NCI-H82 treated with DMSO at 0.1 percent for 48 hours (cell line): ENCODE data around the gene CLC.
"Not testable (repeated sequence)": the region's sequence is repeated elsewhere in the genome, so short reads cannot be mapped to it uniquely, and the experiment has no call there.

Experiments used
- DNase-seq: peaks from one replicate; lab custom pipeline; 2025; ENCODE audit not compliant: unreplicated experiment; lab: John Stamatoyannopoulos, UW

Gene CLC

GRCh38 chr19:39729594-39729993, 8.2 kb downstream of the CLC start:
- DNase-seq: no peak

- no peak for DNase-seq
These were observed 9.8 kb downstream of the CLC start for GRCh38 chr19:39728040-39728439.

- DNase-seq: no peak
These were observed 10.6 kb downstream of the CLC start for GRCh38 chr19:39727070-39727800.

GRCh38 chr19:39725995-39726394, 11.8 kb downstream of the CLC start:
- no peak for DNase-seq

- DNase-seq: not testable (repeated sequence)
These were observed 17.7 kb downstream of the CLC start for GRCh38 chr19:39720144-39720543.

- no peak for DNase-seq
These were observed 27.4 kb downstream of the CLC start for GRCh38 chr19:39710333-39710890.

- no peak for DNase-seq
These were observed 28.6 kb downstream of the CLC start for GRCh38 chr19:39709026-39709872.

- no peak for DNase-seq
These were observed 29.2 kb downstream of the CLC start for GRCh38 chr19:39708594-39708993.

- no peak for DNase-seq
These were observed 32.1 kb downstream of the CLC start for GRCh38 chr19:39705578-39706188.

GRCh38 chr19:39704181-39705044, 33.4 kb downstream of the CLC start, which contains the start of gene LGALS14:
LGALS14 (plus strand) TSS chr19:39704481; CDS start chr19:39704529, 48 bp downstream.
- no peak for DNase-seq

GRCh38 chr19:39701291-39701690, 36.5 kb downstream of the CLC start:
- DNase-seq: no peak

GRCh38 chr19:39698535-39698934, 39.3 kb downstream of the CLC start:
- DNase-seq: no peak

GRCh38 chr19:39696387-39696786, 41.4 kb downstream of the CLC start:
- DNase-seq: no peak

GRCh38 chr19:39695759-39696158, 42.1 kb downstream of the CLC start:
- no peak for DNase-seq

- DNase-seq: no peak
These were observed 45.0 kb downstream of the CLC start for GRCh38 chr19:39692822-39693221.

- DNase-seq: no peak
These were observed 45.7 kb downstream of the CLC start for GRCh38 chr19:39692166-39692565.

- not testable (repeated sequence) for DNase-seq
These were observed 49.2 kb downstream of the CLC start for GRCh38 chr19:39688637-39689036.

- no peak for DNase-seq
These were observed 51.1 kb downstream of the CLC start for GRCh38 chr19:39686739-39687138.

- no peak for DNase-seq
These were observed 53.6 kb downstream of the CLC start for GRCh38 chr19:39684267-39684666.

- no peak for DNase-seq
These were observed 56.4 kb downstream of the CLC start for GRCh38 chr19:39681416-39681815.
